AML-193 (cell line): Measurements from ENCODE around the gene BMP6.
A peak's percentile ranks its signal among the peaks of the same experiment; 100 is the strongest.

Experiments
- DNase-seq, 2 experiments: peaks; one replicate each; lab custom pipeline; 2025; lab: John Stamatoyannopoulos, UW

The BMP6 gene

DNA sequence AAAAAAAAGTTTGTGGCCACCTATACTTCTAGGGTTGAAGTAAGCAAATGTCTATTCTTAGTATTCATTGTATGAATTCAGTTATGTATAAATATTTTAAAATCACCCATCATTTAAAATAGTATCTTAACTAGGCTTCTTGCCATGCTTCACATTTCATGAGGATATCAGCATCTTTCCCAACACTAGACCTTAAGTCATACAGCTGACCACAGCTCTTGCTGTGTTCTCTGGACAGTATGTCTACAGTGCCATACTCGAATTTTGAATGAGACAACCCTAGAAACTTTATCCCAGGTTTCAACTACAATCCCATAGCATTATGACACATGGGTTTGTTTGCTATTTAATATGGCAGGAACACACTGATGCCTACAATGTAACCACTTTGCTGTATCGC lies 179.5 kb downstream of the BMP6 start:
- DNase-seq, result peak in 1 of 2 experiments; percentile 12

GRCh38 chr6:7906741-7907140 lies 180.8 kb downstream of the BMP6 start:
- DNase-seq, result no peak

- no peak for DNase-seq
These were observed 181.3 kb downstream of the BMP6 start for GRCh38 chr6:7907159-7907558.

GRCh38 chr6:7909323-7910276 lies 183.7 kb downstream of the BMP6 start:
- DNase-seq, result peak; percentile 38 to 53

GRCh38 chr6:7910298-7910653 lies 184.4 kb downstream of the BMP6 start:
- DNase-seq, result peak in 1 of 2 experiments; percentile 55

DNA sequence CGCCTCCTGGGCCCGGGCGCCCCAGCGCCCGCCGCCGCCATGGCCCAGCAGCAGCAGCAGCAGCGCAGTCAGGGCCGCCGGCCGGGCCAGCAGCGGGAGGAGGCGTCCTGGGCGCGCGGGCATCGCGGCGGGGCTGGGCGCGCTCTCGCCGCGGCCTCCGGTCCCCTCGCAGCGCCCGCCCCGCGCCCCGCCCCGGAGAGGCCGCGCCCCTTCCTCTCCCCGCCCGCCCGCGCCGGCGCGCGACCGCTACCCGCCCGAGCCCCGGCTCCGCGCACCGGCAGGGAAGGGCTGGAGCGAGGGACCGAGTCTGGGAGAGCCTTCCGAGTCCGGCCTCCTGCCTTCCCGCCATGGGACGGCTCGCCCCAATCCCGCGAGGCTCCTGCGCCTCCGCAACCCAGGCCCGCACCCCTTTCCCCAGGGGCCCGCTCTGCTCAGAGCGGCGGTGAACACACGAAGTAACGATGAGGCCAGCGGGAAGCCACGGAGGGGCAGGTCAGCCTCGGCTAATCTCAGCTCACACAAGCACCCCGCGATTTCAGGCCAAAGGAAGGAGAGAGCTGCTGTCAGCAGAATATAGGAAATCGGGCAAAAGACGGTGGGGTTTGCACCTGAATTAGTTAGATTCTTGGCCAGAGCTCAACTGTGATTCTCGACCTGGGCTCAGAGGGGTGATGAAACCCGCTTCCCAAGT lies 184.9 kb downstream of the BMP6 start, which contains the start of gene TXNDC5:
Gene TXNDC5, minus strand, starts transcription at position 135 of the 691 bp plus-strand sequence. Its CDS starts 12 bp downstream, at position 123.
- peak; percentile 57 to 73 for DNase-seq

- no peak for DNase-seq
These were observed 185.4 kb downstream of the BMP6 start for GRCh38 chr6:7911345-7911725.

DNA sequence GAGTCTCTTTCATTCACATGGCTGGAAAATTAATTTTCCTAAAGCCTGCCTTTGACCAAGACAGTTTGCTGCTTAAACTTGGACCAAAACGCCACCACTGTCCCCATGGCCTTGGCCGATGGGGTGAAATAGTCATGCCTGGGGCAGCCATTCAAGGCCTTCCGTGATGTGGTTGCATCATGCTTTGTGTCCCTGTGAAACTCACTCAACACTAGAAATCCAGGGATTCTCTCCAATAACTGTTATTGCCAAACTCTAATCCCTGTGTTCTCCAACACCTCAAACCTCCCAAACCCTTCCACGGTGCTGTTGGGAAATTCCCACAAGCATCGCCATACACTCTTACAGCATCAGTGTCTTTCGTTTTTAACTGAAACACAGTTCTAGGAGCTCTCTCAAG lies 186.1 kb downstream of the BMP6 start:
- no peak for DNase-seq

DNA sequence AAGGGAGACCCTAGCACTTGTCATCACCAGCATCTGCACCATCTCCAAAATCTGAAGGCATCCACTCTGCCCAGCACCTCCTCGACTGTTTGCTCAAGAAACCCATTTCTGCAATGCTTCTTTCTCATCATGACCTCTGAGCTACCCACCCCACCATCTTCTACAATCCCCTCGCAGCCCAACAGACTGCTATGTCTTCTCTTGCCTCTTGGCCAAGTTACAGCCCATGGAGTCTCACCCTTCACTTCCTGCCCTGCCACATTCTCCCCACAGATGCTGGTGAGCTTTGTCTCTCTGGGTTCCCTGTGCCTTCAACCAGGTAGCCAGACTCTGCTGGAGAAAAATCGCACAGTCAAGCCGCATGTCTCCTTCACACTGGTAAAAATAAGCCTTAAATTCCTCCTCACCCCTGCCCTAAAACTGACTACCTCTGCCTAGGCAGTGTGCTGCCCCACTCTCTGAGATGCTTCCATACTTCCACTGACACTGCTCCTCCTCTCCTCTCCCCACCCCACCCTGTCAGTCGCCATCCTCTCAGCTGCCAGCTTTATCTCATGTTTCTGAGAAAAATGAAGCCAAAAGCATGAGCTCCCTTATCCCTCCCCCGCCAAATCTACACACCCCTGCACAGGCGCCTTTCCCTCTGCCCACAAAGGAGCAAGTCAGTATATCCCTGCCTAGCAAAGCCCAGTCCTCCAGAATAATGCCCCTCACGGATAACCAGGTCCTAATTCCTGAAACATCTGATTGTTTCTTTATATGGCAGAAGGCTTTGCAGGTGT lies 187.0 kb downstream of the BMP6 start:
- DNase-seq, result no peak

GRCh38 chr6:7914311-7914710 lies 188.4 kb downstream of the BMP6 start:
- no peak for DNase-seq

GRCh38 chr6:7914991-7915789 lies 189.3 kb downstream of the BMP6 start:
- DNase-seq, result peak; percentile 18 to 21

- no peak for DNase-seq
These were observed 191.1 kb downstream of the BMP6 start for GRCh38 chr6:7916959-7917358.

- DNase-seq, result no peak
These were observed 191.8 kb downstream of the BMP6 start for GRCh38 chr6:7917729-7918128.

- DNase-seq, result no peak
These were observed 192.5 kb downstream of the BMP6 start for GRCh38 chr6:7918403-7918802.

- DNase-seq, result peak in 1 of 2 experiments; percentile 26
These were observed 194.0 kb downstream of the BMP6 start for GRCh38 chr6:7919871-7920270.

GRCh38 chr6:7920425-7920824 lies 194.5 kb downstream of the BMP6 start:
- no peak for DNase-seq

GRCh38 chr6:7921046-7921445 lies 195.1 kb downstream of the BMP6 start:
- no peak for DNase-seq

DNA sequence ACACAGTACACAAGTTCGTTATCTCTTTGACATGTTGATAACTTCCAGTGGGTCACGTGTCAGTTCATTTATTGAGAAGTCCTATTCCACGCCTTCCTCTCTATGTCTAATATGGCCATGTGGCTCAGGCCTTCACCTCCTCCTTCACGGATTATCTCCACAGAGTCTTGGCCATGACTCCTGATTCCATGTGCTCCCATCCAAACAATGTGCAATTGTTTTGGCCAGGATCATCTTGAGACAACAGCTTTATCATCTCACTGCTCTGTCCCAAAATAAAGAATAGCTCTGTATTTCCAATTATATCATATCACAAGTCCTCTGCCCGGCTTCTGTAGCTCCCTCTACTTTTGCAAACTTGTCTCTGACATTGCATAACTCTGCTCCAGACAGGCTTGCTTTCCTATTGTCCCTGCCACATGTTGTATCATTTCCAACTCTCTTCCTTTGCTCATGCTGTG lies 195.8 kb downstream of the BMP6 start:
- no peak for DNase-seq

GRCh38 chr6:7922596-7922995 lies 196.7 kb downstream of the BMP6 start:
- no peak for DNase-seq

- no peak for DNase-seq
These were observed 199.0 kb downstream of the BMP6 start for GRCh38 chr6:7924867-7925266.
